ENCODE data around the gene EIF2B4.

GRCh38 chr2:27353762-27354596 lies 16.2 kb downstream of the EIF2B4 start:
- TF ChIP-seq POLR2A (IDR thresholded peaks at IDR 0.05; ENCODE audit: low read depth, low read length) = no peak
- TF ChIP-seq POLR2AphosphoS5 (IDR thresholded peaks at IDR 0.05; ENCODE audit: low read depth, low read length) = no peak

All from GM12892 (cell line).